HG03342 (cell line): ENCODE data around the gene S100PBP.

ENCODE experiments used
- ATAC-seq: cut with Tn5 transposase; IDR thresholded peaks from one replicate; pipeline ENCODE4 v1.9.1; 2021; ENCODE audit warnings: mild to moderate bottlenecking, moderate library complexity; ENCODE audit not compliant: unreplicated experiment

S100PBP gene

GRCh38 chr1:32886004-32886827, 68.8 kb downstream of the S100PBP start, which contains the start of gene HPCA:
TSS of gene HPCA (plus strand) at chr1:32886491. CDS start at chr1:32888899, 2,408 bp downstream.
- no peak for ATAC-seq

GRCh38 chr1:32886828-32887414, 69.5 kb downstream of the S100PBP start:
- no peak for ATAC-seq

GRCh38 chr1:32887623-32888022, 70.2 kb downstream of the S100PBP start:
- ATAC-seq: no peak

- no peak for ATAC-seq
Observed at GRCh38 chr1:32888134-32888533, 70.7 kb downstream of the S100PBP start.

- ATAC-seq: no peak
Observed at GRCh38 chr1:32888677-32889420, 71.4 kb downstream of the S100PBP start.

- no peak for ATAC-seq
Observed at GRCh38 chr1:32889731-32890278, 72.4 kb downstream of the S100PBP start.

- ATAC-seq: no peak
Observed at GRCh38 chr1:32890516-32891240, 73.2 kb downstream of the S100PBP start.

- no peak for ATAC-seq
Observed at GRCh38 chr1:32891241-32891570, 73.8 kb downstream of the S100PBP start.

- no peak for ATAC-seq
Observed at GRCh38 chr1:32891630-32892029, 74.2 kb downstream of the S100PBP start.

- no peak for ATAC-seq
Observed at GRCh38 chr1:32892368-32893197, 75.1 kb downstream of the S100PBP start.

GRCh38 chr1:32893198-32894018, 76.0 kb downstream of the S100PBP start:
- ATAC-seq: no peak

- ATAC-seq: no peak
Observed at GRCh38 chr1:32894019-32894600, 76.7 kb downstream of the S100PBP start.

GRCh38 chr1:32894681-32895080, 77.2 kb downstream of the S100PBP start:
- ATAC-seq: no peak

- ATAC-seq: no peak
Observed at GRCh38 chr1:32895325-32896215, 78.1 kb downstream of the S100PBP start.

- no peak for ATAC-seq
Observed at GRCh38 chr1:32896451-32896850, 79.0 kb downstream of the S100PBP start.

GRCh38 chr1:32897082-32898049, 79.9 kb downstream of the S100PBP start:
- no peak for ATAC-seq

GRCh38 chr1:32898056-32898455, 80.6 kb downstream of the S100PBP start:
- no peak for ATAC-seq
